H1 (cell line): ENCODE data around the gene SPAG17. TPM values are rescaled to one million over a fixed set of nuclear protein-coding genes. Genes with fewer than 3 reads are reported as not detected.

Experiments used
- CTCF ChIA-PET: fragments of 300-600 bp; sonication (Branson Sonifier 250); formaldehyde crosslinking; loops from one replicate; lab custom pipeline; 2021; ENCODE audit not compliant: partially characterized antibody; lab: Charles Lee
- POLR2A ChIA-PET: fragments of 300-600 bp; sonication (Branson Sonifier 250); formaldehyde crosslinking; loops from one replicate; lab custom pipeline; 2021; ENCODE audit warnings: inconsistent platforms; ENCODE audit not compliant: partially characterized antibody; lab: Charles Lee
- DNase-seq, 2 experiments: peaks; one replicate each; pipeline versions ENCODE4 v3.0.0 to v3.0.0-alpha.2; 2010 to 2022; ENCODE audit warnings: low spot score in 2 of 2, low read depth in 1 of 2, mixed read lengths in 1 of 2
- FAIRE-seq: peaks from 2 replicates; lab custom pipeline; 2011; peaks lifted over from hg19 to GRCh38; lab: Jason Lieb, UNC
- H2AFZ ChIP-seq: 2 replicates; pipeline ENCODE4 v1.8.1; 2012; ENCODE audit warnings: low read length, inconsistent platforms
- H2AK5ac ChIP-seq: 2 replicates; pipeline ENCODE4 v1.6.1; 2013; ENCODE audit warnings: low read depth, low read length
- H2BK120ac ChIP-seq: replicated peaks from 2 replicates; pipeline ENCODE3; 2013; ENCODE audit warnings: low read depth, low read length, inconsistent platforms
- H2BK12ac ChIP-seq: 2 replicates; pipeline ENCODE4 v1.6.1; 2013; ENCODE audit warnings: low read depth, low read length
- H2BK15ac ChIP-seq: 2 replicates; pipeline ENCODE4 v1.6.1; 2013; ENCODE audit warnings: low read length
- H2BK20ac ChIP-seq: 2 replicates; pipeline ENCODE4 v1.6.1; 2013; ENCODE audit warnings: low read length
- H2BK5ac ChIP-seq: 2 replicates; pipeline ENCODE4 v1.6.1; 2013; ENCODE audit warnings: low read depth, low read length
- H3K14ac ChIP-seq: 2 replicates; pipeline ENCODE4 v1.6.1; 2013; ENCODE audit warnings: inconsistent platforms; ENCODE audit not compliant: insufficient read length
- H3K18ac ChIP-seq: 2 replicates; pipeline ENCODE4 v1.6.1; 2013; ENCODE audit warnings: low read length; ENCODE audit errors: extremely low read depth
- H3K23ac ChIP-seq: 2 replicates; pipeline ENCODE4 v1.6.1; 2013; ENCODE audit warnings: inconsistent platforms; ENCODE audit not compliant: insufficient read length
- H3K23me2 ChIP-seq: 2 replicates; pipeline ENCODE4 v1.6.1; 2013; ENCODE audit warnings: low read depth, low read length
- H3K27ac ChIP-seq: 2 replicates; pipeline ENCODE4 v1.6.1; 2011; ENCODE audit warnings: low read depth, low read length, inconsistent platforms
- H3K27me3 ChIP-seq, 4 experiments: replicated peaks in 1 of 4; 1 replicate in 1 of 4; 2 replicates in 3 of 4; pipeline versions ENCODE4 v1.6.1 to v1.8.1; 2011 to 2013; ENCODE audit warnings: low read length in 3 of 4, mild to moderate bottlenecking in 3 of 4, inconsistent platforms in 2 of 4, mixed read lengths in 2 of 4, moderate library complexity in 1 of 4; ENCODE audit not compliant: control insufficient read depth in 3 of 4, insufficient read depth in 3 of 4; ENCODE audit errors: extremely low read depth in 1 of 4
- H3K36me3 ChIP-seq, 4 experiments: 2 replicates each; pipeline versions ENCODE4 v1.6.1 to v1.8.1; 2011 to 2013; ENCODE audit warnings: mild to moderate bottlenecking in 4 of 4, low read length in 3 of 4, moderate library complexity in 2 of 4, control low read depth in 1 of 4, inconsistent platforms in 1 of 4; ENCODE audit not compliant: insufficient read depth in 4 of 4, control insufficient read depth in 2 of 4
- H3K4ac ChIP-seq: replicated peaks from 2 replicates; pipeline ENCODE3; 2013; ENCODE audit warnings: low read length, low read depth, mixed read lengths, inconsistent platforms; ENCODE audit not compliant: insufficient read length
- H3K4me1 ChIP-seq, 4 experiments: replicated peaks in 1 of 4; 1 replicate in 1 of 4; 2 replicates in 3 of 4; pipeline versions ENCODE4 v1.6.1 to v1.8.1; 2011 to 2013; ENCODE audit warnings: low read length in 3 of 4, inconsistent platforms in 2 of 4, mixed read lengths in 1 of 4; ENCODE audit not compliant: insufficient read depth in 4 of 4, control insufficient read depth in 3 of 4
- H3K4me2 ChIP-seq, 2 experiments: 2 replicates each; pipeline versions ENCODE4 v1.6.1 to v1.8.1; 2011 to 2013; ENCODE audit warnings: low read depth in 2 of 2, low read length in 2 of 2, control low read depth in 1 of 2, inconsistent platforms in 1 of 2, mild to moderate bottlenecking in 1 of 2; ENCODE audit not compliant: insufficient read depth in 1 of 2
- H3K4me3 ChIP-seq, 4 experiments: fragments of 200-600, 300-600 bp in 1 of 4; sonication (generic), shearing (Covaris generic), sonication (Bioruptor Twin) in 1 of 4; 2 replicates each; pipeline versions ENCODE4 v1.5.1 to v1.8.1; 2011 to 2016; ENCODE audit warnings: low read length in 4 of 4, low read depth in 3 of 4, control low read depth in 2 of 4, inconsistent platforms in 2 of 4, mild to moderate bottlenecking in 2 of 4, mixed read lengths in 1 of 4, moderate library complexity in 1 of 4; ENCODE audit not compliant: insufficient read depth in 2 of 4; ENCODE audit errors: extremely low read depth in 1 of 4
- H3K56ac ChIP-seq: replicated peaks from 2 replicates; pipeline ENCODE3; 2013; ENCODE audit warnings: low read depth, mild to moderate bottlenecking, mixed read lengths, low read length, inconsistent platforms; ENCODE audit not compliant: insufficient read length
- H3K79me1 ChIP-seq: 2 replicates; pipeline ENCODE4 v1.6.1; 2013; ENCODE audit warnings: low read depth, low read length, control low read depth
- H3K79me2 ChIP-seq, 2 experiments: 2 replicates each; pipeline versions ENCODE4 v1.6.1 to v1.8.1; 2012 to 2013; ENCODE audit warnings: low read length in 2 of 2, mild to moderate bottlenecking in 2 of 2, inconsistent platforms in 1 of 2; ENCODE audit not compliant: insufficient read depth in 2 of 2, control insufficient read depth in 1 of 2
- H3K9ac ChIP-seq, 4 experiments: replicated peaks in 1 of 4; 1 replicate in 1 of 4; 2 replicates in 3 of 4; pipeline versions ENCODE4 v1.6.1 to v1.8.1; 2011 to 2013; ENCODE audit warnings: low read depth in 3 of 4, low read length in 3 of 4, control low read depth in 2 of 4, mild to moderate bottlenecking in 2 of 4, moderate library complexity in 2 of 4, inconsistent platforms in 1 of 4; ENCODE audit errors: extremely low read depth in 1 of 4
- H3K9me3 ChIP-seq, 2 experiments: 2 replicates each; pipeline versions ENCODE4 v1.6.1 to v1.8.1; 2012 to 2013; ENCODE audit warnings: mild to moderate bottlenecking in 2 of 2, moderate library complexity in 2 of 2, control low read depth in 1 of 2, inconsistent platforms in 1 of 2, low read depth in 1 of 2, low read length in 1 of 2, mixed read lengths in 1 of 2; ENCODE audit not compliant: insufficient read depth in 2 of 2
- H4K20me1 ChIP-seq, 2 experiments: replicated peaks in 1 of 2; 2 replicates each; pipeline versions ENCODE3 to v1.8.1; 2011 to 2013; ENCODE audit warnings: inconsistent platforms in 2 of 2, low read length in 2 of 2, mild to moderate bottlenecking in 1 of 2; ENCODE audit not compliant: insufficient read depth in 2 of 2, control insufficient read depth in 1 of 2
- H4K5ac ChIP-seq: 2 replicates; pipeline ENCODE4 v1.6.1; 2013; ENCODE audit warnings: low read length, low read depth, mixed read lengths, inconsistent platforms; ENCODE audit not compliant: insufficient read length
- H4K8ac ChIP-seq: 2 replicates; pipeline ENCODE4 v1.8.0; 2013; ENCODE audit warnings: mild to moderate bottlenecking, moderate library complexity, low read length, inconsistent platforms; ENCODE audit not compliant: insufficient read depth; ENCODE audit errors: extremely low read depth
- H4K91ac ChIP-seq: replicated peaks from 2 replicates; pipeline ENCODE3; 2013; ENCODE audit warnings: low read length, mixed read lengths, inconsistent platforms; ENCODE audit not compliant: insufficient read length
- BRCA1 ChIP-seq: IDR thresholded peaks from 2 replicates; pipeline ENCODE4 v1.6.1; 2012; ENCODE audit warnings: low read depth, low read length, improper control_type of control experiment
- CHD2 ChIP-seq: IDR thresholded peaks from 2 replicates; pipeline ENCODE4 v1.6.1; 2012; ENCODE audit warnings: low read length, improper control_type of control experiment
- POLR2AphosphoS5 ChIP-seq: IDR thresholded peaks from 2 replicates; pipeline ENCODE4 v1.6.1; 2011; ENCODE audit warnings: low read depth, low read length
- RNF2 ChIP-seq: fragments of 200-900, 300-1000 bp; sonication (generic); IDR thresholded peaks from 2 replicates; pipeline ENCODE4 v1.7.1; 2016; ENCODE audit warnings: borderline replicate concordance, low read depth, mild to moderate bottlenecking, antibody characterized with exemption, low read length; ENCODE audit not compliant: poor library complexity, severe bottlenecking; ENCODE audit errors: missing control alignments
- WGBS, 2 experiments: shearing (Covaris generic) in 1 of 2; methylation state at CpG; one replicate each; pipeline versions ENCODE4 v1.1.6 to v1.1.7; 2013 to 2015; ENCODE audit warnings: low lambda C conversion rate in 2 of 2, mixed read lengths in 2 of 2, inconsistent platforms in 1 of 2, low coverage in 1 of 2, missing lambda C conversion rate in 1 of 2; ENCODE audit not compliant: insufficient replicate concordance in 2 of 2, insufficient coverage in 1 of 2, insufficient read length in 1 of 2; ENCODE audit errors: extremely low coverage in 1 of 2, missing lambda C conversion rate in 1 of 2; 5-methylcytosine and 5-hydroxymethylcytosine counted together
- polyA plus RNA-seq, 7 experiments: library from polyadenylated mRNA; depleted of rRNA in 3 of 7; stranded (reverse) in 5 of 7; unstranded in 2 of 7; fragments of >200 nt in 5 of 7; fragments of 200-250 nt in 2 of 7; gene quantifications; 1 replicate in 5 of 7; 2 replicates in 1 of 7; 4 replicates in 1 of 7; pipeline versions ENCODE4 v1.2.1 to v1.2.3, GENCODE V29; 2011 to 2013; ENCODE audit warnings: missing spikeins in 2 of 7, mixed read lengths in 2 of 7
- total RNA-seq: library from RNA; stranded (reverse); fragmentation: NEBNext Ultra II Directional; extraction: Animal tissue kit (Norgen Biotek cat#: 25700); gene quantifications from 2 replicates; pipeline ENCODE4 v1.2.1, GENCODE V29; 2021

SPAG17 gene
- total and polyA plus RNA-seq, 2 of the 8 experiments (the other 6 are each of a cell fraction or from before 2014, with no cell fraction given) = 0.56 to 0.62 TPM

GRCh38 chr1:118169016-118169415, 16.0 kb downstream of the SPAG17 start:
- Histone ChIP-seq H3K27me3 (no peaks in the 10 kb centered on the region), H3K79me2 (no peaks in the 10 kb centered on the region), H3K36me3 (no peaks in the 10 kb centered on the region), H2BK15ac (no peak overlapping the region), H4K5ac (no peak overlapping the region), H2AFZ (no peak overlapping the region), H2BK120ac (no peak overlapping the region), H3K18ac (no peak overlapping the region), H4K91ac (no peak overlapping the region), H2AK5ac (no peak overlapping the region), H3K9ac (no peak overlapping the region), H3K56ac (no peak overlapping the region), H4K20me1 (no peaks in the 10 kb centered on the region), H2BK5ac (no peak overlapping the region), H3K4me2 (no peak overlapping the region), H2BK20ac (no peak overlapping the region), H3K4me1 (no peaks in the 10 kb centered on the region), H3K9me3 (no peaks in the 10 kb centered on the region), H3K27ac (no peak overlapping the region), H3K23ac (no peak overlapping the region), H3K79me1 (no peaks in the 10 kb centered on the region), H4K8ac (no peak overlapping the region), H3K23me2 (no peaks in the 10 kb centered on the region; the same call in 1 of the 2 replicates), H2BK12ac (no peak overlapping the region), H3K14ac (no peak overlapping the region), H3K4ac (no peak overlapping the region), H3K4me3 (no peak overlapping the region)
- no peak for FAIRE-seq
- ChIA-PET CTCF (no interaction called here), POLR2A (interaction anchor here (1.5 kb wide), 1 partner anchor 48 kb away, joined by 3 read pairs; no protein-coding TSS in a partner anchor)
- WGBS, 2 experiments = 97% methylated on average over 1 of the region's 1 CpG; no CpG with 5 or more reads in 1 of the 2 experiments
- no peak for DNase-seq
- TF ChIP-seq POLR2AphosphoS5 = no peak
- TF ChIP-seq CHD2 = no peak
- TF ChIP-seq RNF2 = no peak
- TF ChIP-seq BRCA1 = no peak
